Mucosa of rectum (tissue), 2 donors: Measurements from ENCODE around the gene RPE65.
"Not testable (repeated sequence)": the region's sequence is repeated elsewhere in the genome, so short reads cannot be mapped to it uniquely, and the experiment has no call there.

ENCODE experiments used
- H3K27ac ChIP-seq, 2 donors: one replicate each; pipeline ENCODE4 v1.7.0; 2013; ENCODE audit warnings: inconsistent platforms in 2 of 2, low read depth in 2 of 2, low read length in 2 of 2
- H3K27me3 ChIP-seq, 2 donors: one replicate each; pipeline ENCODE4 v1.7.0; 2013; ENCODE audit warnings: low read length in 2 of 2; ENCODE audit not compliant: control insufficient read depth in 2 of 2, insufficient read depth in 2 of 2
- H3K36me3 ChIP-seq, 2 donors: one replicate each; pipeline ENCODE4 v1.7.0; 2013; ENCODE audit warnings: low read length in 2 of 2; ENCODE audit not compliant: control insufficient read depth in 2 of 2, insufficient read depth in 2 of 2
- H3K4me1 ChIP-seq, 2 donors: one replicate each; pipeline ENCODE4 v1.7.0; 2013; ENCODE audit warnings: low read length in 2 of 2, mild to moderate bottlenecking in 1 of 2; ENCODE audit not compliant: control insufficient read depth in 2 of 2, insufficient read depth in 2 of 2
- H3K4me3 ChIP-seq, 2 donors: one replicate each; pipeline ENCODE4 v1.7.0; 2013; ENCODE audit warnings: low read length in 2 of 2
- H3K9ac ChIP-seq, 2 donors: one replicate each; pipeline ENCODE4 v1.7.0; 2013; ENCODE audit warnings: low read length in 2 of 2, low read depth in 1 of 2, mild to moderate bottlenecking in 1 of 2
- H3K9me3 ChIP-seq, 2 donors: one replicate each; pipeline ENCODE4 v1.7.0; 2013; ENCODE audit warnings: low read length in 2 of 2; ENCODE audit not compliant: control insufficient read depth in 2 of 2
- donor health status: healthy.
- donor health status: Normal muscosa, but diverticular disease.

Gene RPE65

GRCh38 chr1:68449901-68450300, at the start of gene RPE65:
Gene RPE65 (minus strand): TSS chr1:68449954. CDS start chr1:68449905, 49 bp downstream.
- H3K27me3 ChIP-seq = no peaks in the 10 kb centered on the region
- no peak within 1 kb of the TSS for H3K4me3 ChIP-seq

DNA sequence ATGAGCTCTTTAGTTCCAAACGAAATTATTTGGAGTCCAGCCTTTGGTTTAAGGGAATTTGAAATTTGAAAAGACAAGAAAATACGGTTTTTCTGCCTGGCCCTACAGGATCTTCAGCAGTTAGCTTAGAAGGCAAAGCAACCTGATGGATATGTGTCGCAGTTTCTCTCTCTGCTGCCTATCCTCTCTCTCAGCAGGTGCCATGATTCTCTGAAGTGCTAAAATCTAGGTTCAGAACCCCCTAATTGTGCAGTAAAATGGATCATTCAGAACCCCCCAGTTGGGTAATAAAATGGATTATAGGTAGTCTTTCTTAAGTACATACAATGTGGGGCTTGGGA, 47.6 kb upstream of the RPE65 start:
- peak overlapping the region in 1 of 2 donors; percentile 44 for H3K9ac ChIP-seq
- H3K9me3 ChIP-seq = no peaks in the 10 kb centered on the region
- peak overlapping the region; percentile 72 to 92 for H3K4me3 ChIP-seq
- no peaks in the 10 kb centered on the region for H3K27me3 ChIP-seq
- peaks cover 0 to 15% of the 10 kb centered on the region in 2 donors for H3K4me1 ChIP-seq
- no peaks in the 10 kb centered on the region for H3K36me3 ChIP-seq
- no peak overlapping the region for H3K27ac ChIP-seq

More at GRCh38 chr1:68449901-68450300, at the start of gene RPE65:
- Histone ChIP-seq H3K9ac (no peak within 1 kb of the TSS), H3K4me1 (no peaks in the 10 kb centered on the region), H3K27ac (no peak within 1 kb of the TSS), H3K9me3 (no peaks in the 10 kb centered on the region), H3K36me3 (no peaks in the 10 kb centered on the region)

DNA sequence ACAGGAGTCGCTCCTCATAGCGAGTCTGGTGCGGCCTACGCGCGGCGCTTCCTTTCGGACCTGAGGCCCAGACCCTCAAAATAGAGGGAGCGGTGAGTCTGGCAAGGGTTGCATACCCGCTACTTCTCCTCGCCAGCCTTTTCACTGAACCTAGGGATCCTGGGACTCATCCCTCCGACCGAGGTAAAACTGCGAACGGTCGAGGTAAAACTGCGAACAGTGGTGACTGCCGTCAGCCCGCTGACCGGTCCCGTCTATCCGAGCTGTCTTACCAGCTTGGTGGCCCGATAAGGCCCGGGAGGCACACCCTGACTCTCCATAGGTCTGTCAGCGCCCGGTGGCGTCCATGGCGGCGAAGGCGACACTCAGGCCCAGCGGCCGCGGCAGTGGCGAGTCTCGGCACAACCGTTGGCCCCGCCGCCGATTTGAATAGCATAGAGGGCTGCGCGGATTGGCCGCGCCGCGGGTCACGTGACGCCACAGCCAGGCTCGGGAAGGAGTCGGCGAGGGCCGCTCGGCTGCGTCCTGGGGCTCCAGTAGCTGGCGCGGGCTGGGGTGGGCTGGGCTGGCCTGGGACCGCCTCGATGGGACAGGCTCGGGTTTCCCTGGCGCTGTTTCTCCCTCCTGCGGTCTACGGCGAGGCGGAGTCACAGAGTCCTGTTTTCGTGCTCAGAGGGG, 47.1 kb upstream of the RPE65 start, which contains the start of gene DEPDC1:
TSS of gene DEPDC1 (minus strand) at position 403 of the 678 bp plus-strand sequence. CDS start at position 320, 83 bp downstream.
- Histone ChIP-seq H3K4me3 (peak within 1 kb of the TSS; percentile 72 to 92), H3K9me3 (no peaks in the 10 kb centered on the region), H3K4me1 (peaks cover 0 to 15% of the 10 kb centered on the region in 2 donors), H3K9ac (peak within 1 kb of the TSS; percentile 43 to 44), H3K27ac (peak within 1 kb of the TSS in 1 of 2 donors; percentile 32), H3K27me3 (no peaks in the 10 kb centered on the region), H3K36me3 (no peaks in the 10 kb centered on the region)

GRCh38 chr1:68495968-68496679, 46.4 kb upstream of the RPE65 start:
- Histone ChIP-seq H3K4me3 (peak overlapping the region; percentile 72 to 92), H3K36me3 (no peaks in the 10 kb centered on the region), H3K4me1 (peaks cover 0 to 15% of the 10 kb centered on the region in 2 donors), H3K27ac (no peak overlapping the region), H3K9ac (peak overlapping the region; percentile 43 to 44), H3K27me3 (no peaks in the 10 kb centered on the region), H3K9me3 (no peaks in the 10 kb centered on the region)

- H3K27me3 ChIP-seq = no peaks in the 10 kb centered on the region
- peaks cover 0 to 15% of the 10 kb centered on the region in 2 donors for H3K4me1 ChIP-seq
- H3K36me3 ChIP-seq = no peaks in the 10 kb centered on the region
- no peaks in the 10 kb centered on the region for H3K9me3 ChIP-seq
- peak overlapping the region in 1 of 2 donors; percentile 92 for H3K4me3 ChIP-seq
- no peak overlapping the region for H3K9ac ChIP-seq
- H3K27ac ChIP-seq = no peak overlapping the region
These were observed 45.8 kb upstream of the RPE65 start for GRCh38 chr1:68495532-68495931.

DNA sequence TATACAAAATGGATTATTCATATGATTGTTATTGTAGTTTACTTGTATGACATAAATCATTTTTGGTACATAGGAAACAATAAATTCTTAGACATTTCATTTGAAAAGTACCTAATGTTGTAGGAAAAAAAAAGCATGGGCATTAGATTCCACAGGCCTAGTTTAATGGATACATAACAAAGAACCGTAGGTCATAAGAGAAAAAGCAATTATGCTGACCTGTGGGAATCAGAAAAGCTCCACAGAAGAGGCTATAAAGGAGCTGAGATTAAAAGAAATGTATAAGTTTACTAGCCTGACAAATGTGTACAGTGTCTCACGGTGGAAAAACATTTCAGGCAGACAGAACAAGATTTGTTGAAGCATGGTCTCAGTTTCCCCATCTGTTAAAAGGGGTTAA, 43.4 kb upstream of the RPE65 start:
- peaks cover 0 to 15% of the 10 kb centered on the region in 2 donors for H3K4me1 ChIP-seq
- no peak overlapping the region for H3K4me3 ChIP-seq
- no peaks in the 10 kb centered on the region for H3K36me3 ChIP-seq
- no peak overlapping the region for H3K9ac ChIP-seq
- no peak overlapping the region for H3K27ac ChIP-seq
- H3K9me3 ChIP-seq = peaks cover 0 to 2% of the 10 kb centered on the region in 2 donors
- H3K27me3 ChIP-seq = no peaks in the 10 kb centered on the region

- not testable (repeated sequence) for H3K9me3 ChIP-seq, H3K27ac ChIP-seq, H3K4me3 ChIP-seq, H3K36me3 ChIP-seq, H3K27me3 ChIP-seq, H3K9ac ChIP-seq
- peaks cover 0 to 15% of the 10 kb centered on the region in 2 donors for H3K4me1 ChIP-seq
These were observed 42.5 kb upstream of the RPE65 start for GRCh38 chr1:68492255-68492654.

DNA sequence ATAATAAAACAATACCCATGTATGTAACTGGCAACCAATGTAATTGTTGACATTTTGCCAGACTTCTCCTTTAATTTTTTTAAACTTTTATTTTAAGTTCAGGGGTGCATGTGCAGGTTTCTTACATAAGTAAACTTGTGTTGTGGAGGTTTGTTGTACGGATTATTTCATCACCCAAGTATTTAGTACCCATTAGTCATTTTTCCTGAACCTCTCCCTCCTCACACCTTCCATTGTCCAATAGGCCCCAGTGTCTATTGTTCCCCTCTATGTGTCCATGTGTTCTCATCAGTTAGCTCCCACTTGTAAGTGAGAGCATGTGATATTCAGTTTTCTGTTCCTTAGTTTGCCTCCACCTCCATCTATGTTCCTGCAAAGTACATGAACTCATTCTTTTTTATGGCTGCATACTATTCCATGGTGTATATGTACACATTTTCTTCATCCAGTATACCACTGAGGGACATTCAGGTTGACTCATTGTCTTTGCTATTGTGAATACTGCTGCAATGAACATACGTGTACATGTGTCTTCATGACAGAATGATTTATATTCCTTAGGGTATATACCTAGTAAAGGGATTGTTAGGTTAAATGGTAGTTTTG, 40.4 kb upstream of the RPE65 start:
- Histone ChIP-seq H3K4me1 (no peaks in the 10 kb centered on the region), H3K27me3 (no peaks in the 10 kb centered on the region), H3K9me3 (peaks cover 0 to 2% of the 10 kb centered on the region in 2 donors), H3K27ac (no peak overlapping the region), H3K4me3 (no peak overlapping the region), H3K9ac (no peak overlapping the region), H3K36me3 (no peaks in the 10 kb centered on the region)

- no peak overlapping the region for H3K4me3 ChIP-seq
- H3K9me3 ChIP-seq = peaks cover 0 to 2% of the 10 kb centered on the region in 2 donors
- peaks cover 0 to 4% of the 10 kb centered on the region in 2 donors for H3K36me3 ChIP-seq
- H3K27me3 ChIP-seq = no peaks in the 10 kb centered on the region
- H3K9ac ChIP-seq = no peak overlapping the region
- no peak overlapping the region for H3K27ac ChIP-seq
- no peaks in the 10 kb centered on the region for H3K4me1 ChIP-seq
These were observed 35.8 kb upstream of the RPE65 start for GRCh38 chr1:68485431-68486022.

GRCh38 chr1:68484618-68485017, 34.9 kb upstream of the RPE65 start:
- Histone ChIP-seq H3K4me1 (no peaks in the 10 kb centered on the region), H3K4me3 (no peak overlapping the region), H3K27me3 (no peaks in the 10 kb centered on the region), H3K27ac (no peak overlapping the region), H3K9ac (no peak overlapping the region), H3K9me3 (no peaks in the 10 kb centered on the region), H3K36me3 (peaks cover 0 to 4% of the 10 kb centered on the region in 2 donors)
